GM12865 (cell line): ENCODE results near the gene MGRN1.

Experiments used
- DNase-seq: peaks from one replicate; pipeline ENCODE4 v3.0.0; 2010; ENCODE audit warnings: low read depth
- H3K4me3 ChIP-seq: 2 replicates; pipeline ENCODE4 v1.5.1; 2011; ENCODE audit warnings: mild to moderate bottlenecking, low read depth, low read length, control low read depth
- CTCF ChIP-seq: IDR thresholded peaks from 2 replicates; pipeline ENCODE4 v1.5.1; 2011; ENCODE audit warnings: low read length, control low read depth, low read depth, inconsistent platforms; ENCODE audit not compliant: insufficient read depth; ENCODE audit errors: missing control alignments

Gene MGRN1

GRCh38 chr16:4696905-4697847 lies 72.5 kb downstream of the MGRN1 start:
- no peak overlapping the region for H3K4me3 ChIP-seq
- no peak for TF ChIP-seq CTCF
- no peak for DNase-seq

GRCh38 chr16:4697848-4698291 lies 73.2 kb downstream of the MGRN1 start:
- no peak for TF ChIP-seq CTCF
- DNase-seq = no peak
- H3K4me3 ChIP-seq = no peak overlapping the region

- no peak for DNase-seq
- H3K4me3 ChIP-seq = no peak overlapping the region
- TF ChIP-seq CTCF = no peak
These were observed 73.9 kb downstream of the MGRN1 start for GRCh38 chr16:4698321-4699045.

- H3K4me3 ChIP-seq = no peak overlapping the region
- DNase-seq = no peak
- no peak for TF ChIP-seq CTCF
These were observed 74.5 kb downstream of the MGRN1 start for GRCh38 chr16:4699046-4699556.

GRCh38 chr16:4700380-4700996 lies 75.9 kb downstream of the MGRN1 start:
- no peak for DNase-seq
- TF ChIP-seq CTCF = no peak
- H3K4me3 ChIP-seq = no peak overlapping the region

GRCh38 chr16:4700997-4701743 lies 76.5 kb downstream of the MGRN1 start:
- no peak overlapping the region for H3K4me3 ChIP-seq
- no peak for TF ChIP-seq CTCF
- DNase-seq = no peak
